CD4-positive, alpha-beta T cell treated with Interferon gamma for 1 hour (primary cell): ENCODE measurements around the gene SLC26A5.

Experiments used
- DNase-seq: peaks from one replicate; pipeline ENCODE4 v3.0.0-alpha.2; 2020

Gene SLC26A5

DNA sequence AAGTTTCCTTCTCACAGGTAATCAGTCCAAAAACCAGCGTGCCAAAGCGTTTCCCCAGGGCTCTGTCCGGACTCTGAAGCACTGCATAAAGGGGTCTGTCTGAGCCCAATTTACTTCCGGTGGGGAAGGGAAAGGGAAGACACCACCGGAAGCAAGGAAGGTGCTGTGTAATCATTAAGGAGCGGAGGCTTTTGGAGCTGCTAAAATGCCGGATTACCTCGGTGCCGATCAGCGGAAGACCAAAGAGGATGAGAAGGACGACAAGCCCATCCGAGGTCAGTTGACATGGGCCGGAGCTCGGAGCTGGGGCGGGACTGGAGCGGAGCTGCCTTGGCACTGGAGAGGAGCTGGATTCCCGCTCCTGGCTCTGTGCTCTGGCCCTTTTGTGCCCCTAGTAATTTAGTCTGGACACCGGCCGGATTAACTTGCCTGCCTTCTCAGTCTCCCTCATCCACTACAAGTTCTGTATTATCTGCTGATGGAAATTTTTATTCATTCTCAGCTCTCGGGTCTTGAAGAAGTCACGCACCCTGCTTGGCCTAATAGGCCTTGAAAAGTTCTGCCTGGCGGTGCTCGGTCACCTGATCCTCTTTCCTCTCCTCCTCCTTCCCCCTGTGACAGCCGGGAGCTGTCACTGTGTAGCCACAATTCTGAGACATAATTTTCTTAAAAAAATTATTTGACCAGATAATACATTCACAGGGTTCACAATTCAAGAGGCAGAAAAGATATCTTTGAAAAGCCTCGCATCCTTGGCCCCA is 98.3 kb downstream of the SLC26A5 start, which contains the start of gene PSMC2:
Gene PSMC2, plus strand, starts transcription at position 137 of the 761 bp plus-strand sequence. Its CDS starts 69 bp downstream, at position 206.
- peak; percentile 86 for DNase-seq

DNA sequence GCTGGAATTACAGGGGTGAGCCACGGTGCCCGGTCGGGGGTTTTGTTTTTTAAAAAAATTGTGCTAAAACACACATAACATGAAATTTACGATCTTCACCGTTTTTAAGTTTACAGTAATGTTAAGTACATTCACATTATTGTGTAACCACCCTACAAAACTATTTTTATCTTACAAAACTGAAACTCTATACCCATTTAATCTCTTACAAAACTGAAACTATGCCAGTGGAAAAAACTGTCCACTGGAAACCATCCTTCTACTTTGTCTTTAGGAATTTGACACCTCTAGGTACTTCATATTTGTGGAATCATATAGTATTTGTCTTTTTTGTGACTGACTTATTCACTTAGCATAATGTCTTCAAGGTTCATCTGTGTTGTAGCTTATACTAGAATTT is 99.6 kb downstream of the SLC26A5 start:
- no peak for DNase-seq

DNA sequence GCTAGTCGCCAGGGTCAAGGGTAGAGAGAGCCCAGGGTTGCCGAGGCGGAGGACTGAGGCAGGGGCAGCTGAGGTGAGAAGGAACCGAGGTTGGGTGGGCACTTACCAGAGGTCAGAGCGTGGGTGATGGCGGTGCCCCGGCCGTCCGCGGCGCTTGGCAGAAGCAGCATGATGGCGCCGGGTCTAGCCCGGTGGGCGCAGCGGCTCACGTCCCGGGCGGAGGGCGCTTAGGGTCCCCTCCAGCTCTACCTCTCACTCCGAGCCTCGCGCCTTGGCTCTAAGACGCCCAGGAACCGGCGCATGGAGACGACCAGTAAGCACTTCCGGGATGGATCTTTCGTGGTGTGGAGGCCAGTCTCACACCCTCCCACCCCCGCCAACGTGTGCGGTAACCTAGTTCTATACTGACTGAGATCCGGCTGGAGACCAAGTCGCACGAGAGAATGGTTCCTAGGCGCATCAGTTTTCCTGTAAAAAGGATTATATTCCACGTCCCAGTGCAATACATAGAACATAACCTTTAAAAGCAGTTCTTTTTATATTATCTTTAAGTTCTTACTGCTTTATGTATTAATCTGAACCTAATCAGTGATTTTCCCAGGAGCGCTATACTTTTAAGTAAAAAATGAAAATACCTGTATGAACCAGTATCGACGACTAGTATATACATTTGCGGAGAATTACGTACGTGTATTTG is 101.4 kb downstream of the SLC26A5 start, which contains the start of gene DNAJC2:
Gene DNAJC2, minus strand, starts transcription at position 315 of the 697 bp plus-strand sequence. Its CDS starts 145 bp downstream, at position 170.
- DNase-seq: peak; percentile 85

DNA sequence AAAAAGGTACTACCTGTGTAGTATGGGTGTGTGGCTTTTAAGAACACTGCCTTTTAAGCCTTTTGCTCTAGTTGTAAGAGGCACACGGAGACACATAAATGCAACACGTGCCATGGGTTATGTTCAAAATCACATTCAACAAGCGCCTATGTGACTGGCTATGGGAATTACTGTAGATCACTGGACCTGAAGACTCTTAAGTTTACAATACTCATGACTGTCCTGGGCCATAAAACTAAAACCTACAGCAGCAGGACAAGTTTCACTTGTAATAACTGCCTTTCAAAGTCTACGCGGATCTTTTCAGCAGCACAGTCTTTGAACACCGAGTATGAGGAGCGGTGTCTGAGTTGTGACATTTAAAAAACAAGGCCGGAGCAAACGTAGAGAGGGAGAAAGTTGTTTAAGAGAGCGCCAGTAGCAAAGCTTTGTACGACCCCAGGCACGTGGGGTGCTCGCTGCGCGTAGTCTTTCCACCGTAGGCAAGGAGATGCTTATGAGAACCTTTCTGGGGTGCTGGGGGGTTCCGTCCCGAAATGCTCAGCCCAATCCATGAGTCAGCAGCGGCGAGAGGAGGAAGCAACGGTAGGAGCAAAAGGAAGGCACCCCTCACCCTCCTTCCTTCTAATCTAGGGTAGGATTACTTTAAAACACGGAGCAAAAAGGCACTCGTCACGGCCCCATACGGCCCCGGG is 102.1 kb downstream of the SLC26A5 start:
- peak; percentile 28 for DNase-seq

DNA sequence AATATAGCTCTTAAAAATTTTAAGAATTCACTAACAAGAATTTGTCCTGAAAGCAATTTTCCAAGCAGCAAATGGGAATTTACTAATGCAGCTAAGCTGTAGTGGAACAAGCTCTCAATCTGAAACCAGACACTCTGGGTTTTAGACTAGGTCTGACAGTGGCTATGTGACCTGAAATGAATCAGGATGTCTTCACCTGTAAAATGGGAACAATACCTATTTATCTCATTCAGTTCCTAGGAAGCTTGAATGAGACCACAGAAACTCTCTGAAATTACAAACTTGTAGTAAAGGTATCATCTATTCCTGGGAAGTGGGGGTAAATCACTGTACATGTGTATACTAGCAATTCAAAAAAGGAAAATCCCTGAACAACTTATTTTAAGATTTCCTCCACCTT is 102.7 kb downstream of the SLC26A5 start:
- no peak for DNase-seq

DNA sequence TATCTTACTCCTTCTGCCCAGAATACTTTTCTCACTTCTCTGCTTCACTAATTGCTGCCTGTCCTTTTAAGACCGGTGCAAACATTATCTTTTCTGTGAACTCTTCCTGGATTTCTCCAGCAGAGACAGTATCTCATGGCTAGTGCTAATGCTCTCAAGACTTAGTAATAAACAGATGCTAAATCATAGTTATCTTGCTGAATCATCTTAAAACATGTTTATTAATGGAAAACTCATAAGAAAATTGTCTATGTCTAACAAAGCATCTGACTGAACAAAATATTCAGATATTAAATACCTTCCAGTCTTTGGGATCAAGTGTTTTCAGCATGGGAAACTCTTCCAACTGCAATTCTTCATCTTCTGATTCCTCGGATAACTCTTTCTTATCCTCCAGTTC is 104.5 kb downstream of the SLC26A5 start:
- no peak for DNase-seq

DNA sequence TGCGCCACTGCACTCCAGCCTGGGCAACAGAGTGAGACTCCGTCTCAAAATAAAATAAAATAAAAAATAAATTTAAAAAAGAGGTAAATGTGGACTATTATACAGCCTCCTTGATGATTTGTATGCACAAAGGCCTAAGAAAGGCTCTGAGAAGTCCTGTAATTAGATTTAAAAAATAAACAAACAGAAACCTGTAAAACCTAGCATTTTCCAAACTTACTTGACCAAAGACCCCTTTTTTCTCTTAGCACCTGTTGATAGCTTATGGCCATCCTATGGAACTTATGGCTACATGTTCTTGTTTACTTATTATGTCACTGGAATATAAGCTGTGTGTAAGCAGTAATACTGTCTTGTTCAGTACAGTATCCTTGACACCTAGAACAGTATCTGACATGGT is 107.1 kb downstream of the SLC26A5 start:
- DNase-seq: no peak

DNA sequence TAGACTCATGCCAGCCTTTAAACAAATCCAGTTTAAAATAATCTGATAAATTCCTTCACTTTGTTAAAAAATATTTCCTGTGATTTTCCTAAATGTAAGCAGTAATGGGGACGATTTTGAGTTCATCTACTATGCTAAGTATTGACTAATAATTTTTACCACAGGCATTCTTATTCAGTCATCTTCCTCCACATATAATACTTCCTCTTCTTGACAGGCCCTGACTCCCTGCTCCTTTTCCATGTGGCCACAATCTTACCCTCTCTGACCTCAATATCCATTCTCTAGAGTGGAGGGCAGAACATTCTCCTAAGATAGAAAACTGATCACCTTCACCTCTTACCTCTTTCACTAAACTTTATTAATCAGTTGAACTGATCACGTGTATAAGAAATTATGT is 109.2 kb downstream of the SLC26A5 start:
- no peak for DNase-seq

DNA sequence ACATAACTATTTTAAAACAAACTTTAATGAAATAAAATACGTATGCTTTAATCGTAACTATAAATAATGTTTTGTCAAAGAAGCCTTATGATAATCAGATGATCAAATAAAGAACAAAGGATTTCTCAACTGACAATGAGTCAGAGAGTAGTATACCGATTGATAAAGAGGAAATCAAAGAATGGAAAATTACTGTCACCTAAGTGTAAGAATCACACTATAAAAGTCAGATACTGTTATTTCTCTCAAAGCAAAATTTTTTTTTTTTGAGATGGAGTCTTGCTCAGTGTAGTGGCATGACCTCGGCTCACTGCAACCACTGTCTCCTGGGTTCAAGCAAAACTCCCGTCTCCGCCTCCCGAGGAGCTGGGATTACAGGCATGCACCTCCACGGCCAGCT is 120.3 kb downstream of the SLC26A5 start:
- no peak for DNase-seq
